Measurements from ENCODE around the gene NEK8. TPM values are rescaled to one million over a fixed set of nuclear protein-coding genes. Genes with fewer than 3 reads are reported as not detected.
"Not testable (repeated sequence)": the region's sequence is repeated elsewhere in the genome, so short reads cannot be mapped to it uniquely, and the experiment has no call there.

The NEK8 gene
- total and polyA plus RNA-seq, 3 experiments from 2014 or later = 2.5 to 8.8 (median 8.0) TPM

- ChIA-PET POLR2A (interaction anchor here (0.6 to 4.3 kb wide), 3 partner anchors 10 to 18 kb away, joined by 4 to 128 read pairs (median 26); partner anchors contain the start of genes RPL23A and TRAF4), CTCF (interaction anchor here (4.1 to 14.8 kb wide), 3 partner anchors 17 to 222 kb away, joined by 72 to 579 read pairs (median 78); partner anchors contain the start of genes PHF12 and TRAF4)
- H3K9me3 ChIP-seq (ENCODE audit: low read length) = no peaks in the 10 kb centered on the region
- DNase-seq = no peak
- H3K9me3 Mint-ChIP-seq = no peaks in the 10 kb centered on the region
- peaks cover 18% of the 10 kb centered on the region for H3K4me1 ChIP-seq (ENCODE audit: insufficient read depth, low read length)
- H3K4me1 Mint-ChIP-seq = peaks cover 28 to 39% (median 29%) of the 10 kb centered on the region in 3 donors
- H3K4me3 Mint-ChIP-seq = peak overlapping the region in 2 of 7 donors; percentile 32 to 64
- H3K27ac ChIP-seq (ENCODE audit: low read depth, low read length) = no peak overlapping the region
- H3K36me3 ChIP-seq (ENCODE audit: insufficient read depth, low read length) = peaks cover under 1% of the 10 kb centered on the region
- peaks cover 0 to 4% of the 10 kb centered on the region in 2 donors for H3K27me3 Mint-ChIP-seq
- H3K4me3 ChIP-seq (ENCODE audit: low read length) = no peak overlapping the region
- H3K27ac Mint-ChIP-seq = peak overlapping the region in 5 of 8 donors; percentile 6 to 49 (median 27)
- no peaks in the 10 kb centered on the region for H3K27me3 ChIP-seq (ENCODE audit: insufficient read depth, low read length, poor library complexity, severe bottlenecking)
- peaks cover 0 to 20% (median 0%) of the 10 kb centered on the region in 3 donors for H3K36me3 Mint-ChIP-seq
Observed at GRCh38 chr17:28729950-28730330, 1.4 kb downstream of the NEK8 start.

- DNase-seq = no peak
- Histone ChIP-seq H3K27ac (ENCODE audit: low read depth, low read length) (no peak overlapping the region), H3K4me3 (ENCODE audit: low read length) (no peak overlapping the region), H3K36me3 (ENCODE audit: insufficient read depth, low read length) (no peaks in the 10 kb centered on the region), H3K4me1 (ENCODE audit: insufficient read depth, low read length) (peaks cover 11% of the 10 kb centered on the region), H3K27me3 (ENCODE audit: insufficient read depth, low read length, poor library complexity, severe bottlenecking) (no peaks in the 10 kb centered on the region), H3K9me3 (ENCODE audit: low read length) (no peaks in the 10 kb centered on the region)
- no peak overlapping the region for H3K27ac Mint-ChIP-seq
- peak overlapping the region in 1 of 7 donors; percentile 9 for H3K4me3 Mint-ChIP-seq
- H3K27me3 Mint-ChIP-seq = no peaks in the 10 kb centered on the region
- H3K36me3 Mint-ChIP-seq = peaks cover 0 to 5% (median 0%) of the 10 kb centered on the region in 3 donors
- H3K4me1 Mint-ChIP-seq = peaks cover 11 to 16% (median 11%) of the 10 kb centered on the region in 3 donors
- H3K9me3 Mint-ChIP-seq = no peaks in the 10 kb centered on the region
- CTCF ChIA-PET = interaction anchor here (0.7 kb wide), 1 partner anchor 10 kb away, joined by 3 read pairs; no protein-coding TSS in a partner anchor
- POLR2A ChIA-PET = no interaction called here
Observed at GRCh38 chr17:28733346-28733745, 4.8 kb downstream of the NEK8 start.

GRCh38 chr17:28734712-28735241, 6.2 kb downstream of the NEK8 start:
- no peaks in the 10 kb centered on the region for H3K9me3 ChIP-seq (ENCODE audit: low read length)
- peaks cover 0 to 2% (median 2%) of the 10 kb centered on the region in 3 donors for H3K36me3 Mint-ChIP-seq
- POLR2A ChIA-PET = no interaction called here

GRCh38 chr17:28735242-28735722, 6.7 kb downstream of the NEK8 start:
- ChIA-PET POLR2A (no interaction called here), CTCF (interaction anchor here (1.4 to 1.8 kb wide), 3 partner anchors 8 to 28 kb away, joined by 4 to 9 read pairs (median 6); partner anchors contain the start of gene TLCD1)
- DNase-seq = no peak
- peaks cover 0 to 2% (median 2%) of the 10 kb centered on the region in 3 donors for H3K36me3 Mint-ChIP-seq
- no peaks in the 10 kb centered on the region for H3K9me3 Mint-ChIP-seq
- H3K27me3 Mint-ChIP-seq = no peaks in the 10 kb centered on the region
- no peak overlapping the region for H3K4me3 Mint-ChIP-seq
- Histone ChIP-seq H3K9me3 (ENCODE audit: low read length) (no peaks in the 10 kb centered on the region), H3K27ac (ENCODE audit: low read depth, low read length) (peak overlapping the region; percentile 31), H3K27me3 (ENCODE audit: insufficient read depth, low read length, poor library complexity, severe bottlenecking) (no peaks in the 10 kb centered on the region), H3K4me1 (ENCODE audit: insufficient read depth, low read length) (peaks cover 15% of the 10 kb centered on the region), H3K36me3 (ENCODE audit: insufficient read depth, low read length) (no peaks in the 10 kb centered on the region), H3K4me3 (ENCODE audit: low read length) (no peak overlapping the region)
- H3K4me1 Mint-ChIP-seq = peaks cover 8 to 12% (median 12%) of the 10 kb centered on the region in 3 donors
- H3K27ac Mint-ChIP-seq = no peak overlapping the region

More at GRCh38 chr17:28734712-28735241, 6.2 kb downstream of the NEK8 start:
- Mint-ChIP-seq H3K4me3 (no peak overlapping the region), H3K4me1 (peaks cover 9 to 14% (median 12%) of the 10 kb centered on the region in 3 donors), H3K9me3 (no peaks in the 10 kb centered on the region), H3K27ac (peak overlapping the region in 1 of 8 donors; percentile 39), H3K27me3 (no peaks in the 10 kb centered on the region)
- no peak for DNase-seq
- CTCF ChIA-PET = interaction anchor here (1.4 to 1.8 kb wide), 3 partner anchors 8 to 29 kb away, joined by 4 to 9 read pairs (median 6); partner anchors contain the start of gene TLCD1
- Histone ChIP-seq H3K4me1 (ENCODE audit: insufficient read depth, low read length) (peaks cover 15% of the 10 kb centered on the region), H3K27ac (ENCODE audit: low read depth, low read length) (peak overlapping the region; percentile 48), H3K36me3 (ENCODE audit: insufficient read depth, low read length) (no peaks in the 10 kb centered on the region), H3K27me3 (ENCODE audit: insufficient read depth, low read length, poor library complexity, severe bottlenecking) (no peaks in the 10 kb centered on the region), H3K4me3 (ENCODE audit: low read length) (no peak overlapping the region)

- H3K27me3 Mint-ChIP-seq; POLR2A ChIA-PET; H3K4me3 ChIP-seq (ENCODE audit: low read length); DNase-seq; H3K36me3 Mint-ChIP-seq; H3K27ac ChIP-seq (ENCODE audit: low read depth, low read length); H3K9me3 Mint-ChIP-seq; H3K4me3 Mint-ChIP-seq; H3K27me3 ChIP-seq (ENCODE audit: insufficient read depth, low read length, poor library complexity, severe bottlenecking); H3K36me3 ChIP-seq (ENCODE audit: insufficient read depth, low read length); H3K9me3 ChIP-seq (ENCODE audit: low read length): not testable (repeated sequence)
- peak overlapping the region in 1 of 8 donors; percentile 39 for H3K27ac Mint-ChIP-seq
- CTCF ChIA-PET = interaction anchor here (1.4 to 1.5 kb wide), 2 partner anchors 9 to 27 kb away, joined by 4 to 9 read pairs; partner anchors contain the start of gene TLCD1
- peaks cover 8 to 12% (median 12%) of the 10 kb centered on the region in 3 donors for H3K4me1 Mint-ChIP-seq
- H3K4me1 ChIP-seq (ENCODE audit: insufficient read depth, low read length) = peaks cover 15% of the 10 kb centered on the region
Observed at GRCh38 chr17:28735913-28736769, 7.6 kb downstream of the NEK8 start.

- Mint-ChIP-seq H3K27me3 (no peaks in the 10 kb centered on the region), H3K4me3 (no peak overlapping the region), H3K4me1 (peaks cover 8 to 12% (median 12%) of the 10 kb centered on the region in 3 donors), H3K36me3 (peaks cover 0 to 2% (median 2%) of the 10 kb centered on the region in 3 donors), H3K27ac (peak overlapping the region in 1 of 8 donors; percentile 39), H3K9me3 (no peaks in the 10 kb centered on the region)
- Histone ChIP-seq H3K27me3 (ENCODE audit: insufficient read depth, low read length, poor library complexity, severe bottlenecking) (no peaks in the 10 kb centered on the region), H3K36me3 (ENCODE audit: insufficient read depth, low read length) (no peaks in the 10 kb centered on the region), H3K4me3 (ENCODE audit: low read length) (no peak overlapping the region), H3K9me3 (ENCODE audit: low read length) (no peaks in the 10 kb centered on the region), H3K4me1 (ENCODE audit: insufficient read depth, low read length) (peaks cover 15% of the 10 kb centered on the region), H3K27ac (ENCODE audit: low read depth, low read length) (no peak overlapping the region)
- no peak for DNase-seq
- ChIA-PET POLR2A (no interaction called here), CTCF (no interaction called here)
Observed at GRCh38 chr17:28737316-28737715, 8.7 kb downstream of the NEK8 start.

GRCh38 chr17:28737770-28738679, 9.4 kb downstream of the NEK8 start:
- peak overlapping the region in 6 of 8 donors; percentile 10 to 89 (median 56) for H3K27ac Mint-ChIP-seq
- DNase-seq = peak in 1 of 5 donors; percentile 35
- H3K4me3 Mint-ChIP-seq = no peak overlapping the region
- no peaks in the 10 kb centered on the region for H3K27me3 Mint-ChIP-seq
- Histone ChIP-seq H3K9me3 (ENCODE audit: low read length) (no peaks in the 10 kb centered on the region), H3K27me3 (ENCODE audit: insufficient read depth, low read length, poor library complexity, severe bottlenecking) (no peaks in the 10 kb centered on the region), H3K4me3 (ENCODE audit: low read length) (no peak overlapping the region), H3K36me3 (ENCODE audit: insufficient read depth, low read length) (no peaks in the 10 kb centered on the region), H3K27ac (ENCODE audit: low read depth, low read length) (no peak overlapping the region), H3K4me1 (ENCODE audit: insufficient read depth, low read length) (peaks cover 15% of the 10 kb centered on the region)
- H3K4me1 Mint-ChIP-seq = peaks cover 8 to 13% (median 12%) of the 10 kb centered on the region in 3 donors
- ChIA-PET CTCF (interaction anchor here (17.0 kb wide), 1 partner anchor 12 kb away, joined by 579 read pairs; the partner anchor contains the start of genes NEK8, RPL23A and TLCD1), POLR2A (no interaction called here)
- H3K9me3 Mint-ChIP-seq = no peaks in the 10 kb centered on the region
- H3K36me3 Mint-ChIP-seq = peaks cover 0 to 2% (median 2%) of the 10 kb centered on the region in 3 donors

All from CD8-positive, alpha-beta memory T cell (primary cell).